GM12891 (cell line): ENCODE data around the gene DLD.

ENCODE experiments used
- POLR2A ChIP-seq: IDR thresholded peaks from 2 replicates; pipeline ENCODE4 v1.6.1; 2011; ENCODE audit warnings: low read depth, low read length, control low read depth
- POLR2AphosphoS5 ChIP-seq: IDR thresholded peaks from 2 replicates; pipeline ENCODE4 v1.6.1; 2011; ENCODE audit warnings: low read depth, low read length, control low read depth
- POU2F2 ChIP-seq: IDR thresholded peaks from 2 replicates; pipeline ENCODE4 v1.6.1; 2011; ENCODE audit warnings: low read depth, mild to moderate bottlenecking, control low read depth, low read length, moderate library complexity
- SPI1 ChIP-seq: IDR thresholded peaks from 2 replicates; pipeline ENCODE4 v1.6.1; 2011; ENCODE audit warnings: low read depth, low read length, control low read depth
- TAF1 ChIP-seq: IDR thresholded peaks from 2 replicates; pipeline ENCODE4 v1.6.1; 2011; ENCODE audit warnings: low read depth, low read length, control low read depth

DNA sequence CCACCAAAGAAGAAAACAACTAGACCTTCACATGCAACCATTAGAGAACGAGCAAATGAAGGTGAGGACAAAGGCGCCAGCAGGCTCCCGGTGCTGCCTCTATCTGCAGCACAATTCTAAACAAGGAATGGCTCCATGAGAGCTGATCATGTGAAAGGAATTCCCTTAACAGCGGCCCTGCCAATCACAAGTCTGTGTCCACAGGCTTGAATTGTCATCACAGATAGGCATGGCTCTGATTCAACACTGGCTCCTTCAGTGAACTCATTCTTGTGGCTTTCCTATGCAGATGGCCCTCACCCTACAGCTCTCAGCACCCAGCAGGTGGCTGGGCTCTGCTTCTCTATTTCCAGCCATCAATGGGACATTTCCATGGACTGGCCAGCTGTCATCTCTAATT, 75.7 kb downstream of the DLD start:
- TF ChIP-seq POLR2AphosphoS5 = no peak
- no peak for TF ChIP-seq POLR2A
- TF ChIP-seq POU2F2 = no peak
- TF ChIP-seq TAF1 = no peak
- TF ChIP-seq SPI1 = no peak
